ENCODE data around the gene TUBB6. TPM values are rescaled to one million over a fixed set of nuclear protein-coding genes. Genes with fewer than 3 reads are reported as not detected.

The TUBB6 gene
- total and polyA plus RNA-seq, 2 donors (not counting 1 experiment from before 2014, with no cell fraction given): 30.4 to 58.7 TPM

DNA sequence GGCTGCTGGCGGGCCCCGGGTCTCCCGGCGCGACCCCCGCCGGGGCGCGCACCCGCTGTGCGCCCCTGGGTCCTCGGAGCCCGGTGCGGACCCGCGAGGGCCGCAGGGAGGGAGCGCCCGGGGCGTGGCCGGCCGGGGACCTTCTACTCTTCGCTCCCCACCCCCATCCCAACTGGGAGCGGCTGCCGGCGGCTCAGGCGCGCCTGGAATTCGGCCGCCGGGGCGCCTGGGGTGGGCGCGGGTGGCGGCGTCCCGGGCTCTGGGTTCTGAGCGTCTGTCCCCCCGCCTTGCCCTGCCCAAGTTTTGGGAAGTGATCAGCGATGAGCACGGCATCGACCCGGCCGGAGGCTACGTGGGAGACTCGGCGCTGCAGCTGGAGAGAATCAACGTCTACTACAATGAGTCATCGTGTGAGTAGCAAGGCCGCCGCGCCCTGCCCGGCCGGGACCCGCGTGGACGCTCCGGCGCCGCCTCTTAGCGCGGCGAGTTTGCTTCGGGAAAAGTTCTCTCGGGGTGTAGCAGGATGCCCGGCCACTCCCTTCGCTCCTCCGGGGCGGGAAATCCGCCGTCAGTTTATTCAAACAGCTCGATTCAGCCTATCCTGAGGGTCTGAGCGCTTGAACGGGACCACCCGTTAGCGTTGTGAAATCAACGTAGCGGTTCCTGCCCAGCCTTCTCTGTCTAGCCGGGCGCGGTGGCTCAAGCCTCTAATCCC lies 502 bp downstream of the TUBB6 start:
- peaks cover 0 to 22% (median 11%) of the 10 kb centered on the region in 4 experiments for H3K27me3 ChIP-seq (replicated peaks in 1 of 4; ENCODE audit: control extremely low read depth in 1 of 4, control insufficient read depth in 3 of 4, insufficient read depth in 4 of 4, low read length in 3 of 4)

More for the DNA sequence above, 502 bp downstream of the TUBB6 start:
- Histone ChIP-seq H2AFZ (ENCODE audit: insufficient read depth, low read depth, low read length, poor library complexity, severe bottlenecking) (peak overlapping the region; percentile 71), H3K79me2 (ENCODE audit: control insufficient read depth, insufficient read depth, low read length) (no peaks in the 10 kb centered on the region), H3K27ac (ENCODE audit: low read length in 2 of 2) (peak overlapping the region; percentile 18 to 38), H3K4me2 (replicated peaks; ENCODE audit: low read depth, low read length, poor library complexity, severe bottlenecking) (peak overlapping the region; percentile 86), H3K36me3 (replicated peaks in 1 of 2; ENCODE audit: control extremely low read depth in 1 of 2, control insufficient read depth in 1 of 2, extremely low read depth in 1 of 2, insufficient read depth in 2 of 2, low read length in 1 of 2) (peaks cover 3 to 6% of the 10 kb centered on the region in 2 experiments), H3K9ac (ENCODE audit: low read length) (peak overlapping the region; percentile 72), H3K9me3 (ENCODE audit: control extremely low read depth in 1 of 3, control insufficient read depth in 2 of 3, insufficient read depth in 1 of 3, low read length in 2 of 3) (peaks cover 6 to 21% (median 11%) of the 10 kb centered on the region in 3 donors), H3K4me1 (ENCODE audit: control insufficient read depth in 2 of 2, insufficient read depth in 2 of 2, low read length in 2 of 2) (peaks cover 21 to 34% of the 10 kb centered on the region in 2 donors), H3K4me3 (ENCODE audit: control extremely low read depth in 1 of 5, extremely low read depth in 1 of 5, insufficient read depth in 1 of 5, low read depth in 2 of 5, low read length in 4 of 5) (peak overlapping the region; percentile 52 to 81 (median 61)), H4K20me1 (ENCODE audit: control insufficient read depth, insufficient read depth, low read length, poor library complexity, severe bottlenecking) (no peaks in the 10 kb centered on the region)
- TF ChIP-seq, protein P1, sequence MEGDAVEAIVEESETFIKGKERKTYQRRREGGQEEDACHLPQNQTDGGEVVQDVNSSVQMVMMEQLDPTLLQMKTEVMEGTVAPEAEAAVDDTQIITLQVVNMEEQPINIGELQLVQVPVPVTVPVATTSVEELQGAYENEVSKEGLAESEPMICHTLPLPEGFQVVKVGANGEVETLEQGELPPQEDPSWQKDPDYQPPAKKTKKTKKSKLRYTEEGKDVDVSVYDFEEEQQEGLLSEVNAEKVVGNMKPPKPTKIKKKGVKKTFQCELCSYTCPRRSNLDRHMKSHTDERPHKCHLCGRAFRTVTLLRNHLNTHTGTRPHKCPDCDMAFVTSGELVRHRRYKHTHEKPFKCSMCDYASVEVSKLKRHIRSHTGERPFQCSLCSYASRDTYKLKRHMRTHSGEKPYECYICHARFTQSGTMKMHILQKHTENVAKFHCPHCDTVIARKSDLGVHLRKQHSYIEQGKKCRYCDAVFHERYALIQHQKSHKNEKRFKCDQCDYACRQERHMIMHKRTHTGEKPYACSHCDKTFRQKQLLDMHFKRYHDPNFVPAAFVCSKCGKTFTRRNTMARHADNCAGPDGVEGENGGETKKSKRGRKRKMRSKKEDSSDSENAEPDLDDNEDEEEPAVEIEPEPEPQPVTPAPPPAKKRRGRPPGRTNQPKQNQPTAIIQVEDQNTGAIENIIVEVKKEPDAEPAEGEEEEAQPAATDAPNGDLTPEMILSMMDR (IDR thresholded peaks at IDR 0.05): no peak
- TF ChIP-seq EZH2 (IDR thresholded peaks at IDR 0.05; ENCODE audit: borderline replicate concordance, insufficient read depth, low read depth, low read length, poor library complexity, severe bottlenecking): no peak
- peak; percentile 57 for DNase-seq
- Mint-ChIP-seq H3K4me3 (peak overlapping the region; percentile 86), H3K27me3 (peaks cover 28% of the 10 kb centered on the region), H3K27ac (peak overlapping the region; percentile 87), H3K9me3 (ENCODE audit: insufficient read depth) (peaks cover 5% of the 10 kb centered on the region), H3K4me1 (peaks cover 30% of the 10 kb centered on the region)
- peak; percentile 59 for ATAC-seq (ENCODE audit: low read depth)
- intact Hi-C loops (cut with micrococcal nuclease): loop anchor here (1.0 to 2.0 kb wide), 2 partner anchors 9 to 68 kb away; partner anchors contain the start of gene AFG3L2
- ChIA-PET CTCF (interaction anchor here (1.0 to 1.1 kb wide), 2 partner anchors 17 to 20 kb away, joined by 3 to 4 read pairs; no protein-coding TSS in a partner anchor), POLR2A (no interaction called here)
- WGBS (ENCODE audit: insufficient coverage): under 1% methylated on average over 81 of the region's 81 CpGs
